Measurements from ENCODE around the gene COPG1. TPM values are rescaled to one million over a fixed set of nuclear protein-coding genes. Genes with fewer than 3 reads are reported as not detected.

COPG1 gene
- total and polyA plus RNA-seq, 2 of the 13 experiments (the other 11 are each of a cell fraction or from before 2014, with no cell fraction given) = 98.6 to 166 TPM

DNA sequence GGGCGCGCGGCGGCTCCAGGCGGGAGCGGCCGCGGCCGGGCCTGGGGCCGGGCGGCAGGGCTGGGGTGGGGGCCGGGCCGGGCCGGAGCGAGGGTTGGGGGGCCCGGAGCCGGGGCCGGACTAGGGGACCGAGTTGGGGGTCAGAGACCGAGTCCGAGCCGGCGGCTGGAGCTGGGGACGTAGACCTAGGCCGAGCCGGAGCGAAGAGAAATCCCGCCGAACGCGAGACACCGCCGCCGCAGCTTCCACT is 66.5 kb downstream of the COPG1 start (continued):
- TF ChIP-seq, protein P1, sequence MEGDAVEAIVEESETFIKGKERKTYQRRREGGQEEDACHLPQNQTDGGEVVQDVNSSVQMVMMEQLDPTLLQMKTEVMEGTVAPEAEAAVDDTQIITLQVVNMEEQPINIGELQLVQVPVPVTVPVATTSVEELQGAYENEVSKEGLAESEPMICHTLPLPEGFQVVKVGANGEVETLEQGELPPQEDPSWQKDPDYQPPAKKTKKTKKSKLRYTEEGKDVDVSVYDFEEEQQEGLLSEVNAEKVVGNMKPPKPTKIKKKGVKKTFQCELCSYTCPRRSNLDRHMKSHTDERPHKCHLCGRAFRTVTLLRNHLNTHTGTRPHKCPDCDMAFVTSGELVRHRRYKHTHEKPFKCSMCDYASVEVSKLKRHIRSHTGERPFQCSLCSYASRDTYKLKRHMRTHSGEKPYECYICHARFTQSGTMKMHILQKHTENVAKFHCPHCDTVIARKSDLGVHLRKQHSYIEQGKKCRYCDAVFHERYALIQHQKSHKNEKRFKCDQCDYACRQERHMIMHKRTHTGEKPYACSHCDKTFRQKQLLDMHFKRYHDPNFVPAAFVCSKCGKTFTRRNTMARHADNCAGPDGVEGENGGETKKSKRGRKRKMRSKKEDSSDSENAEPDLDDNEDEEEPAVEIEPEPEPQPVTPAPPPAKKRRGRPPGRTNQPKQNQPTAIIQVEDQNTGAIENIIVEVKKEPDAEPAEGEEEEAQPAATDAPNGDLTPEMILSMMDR (CRISPR knock-in tag; IDR thresholded peaks at IDR 0.05) = no peak
- TF ChIP-seq MLLT10 (CRISPR knock-in tag; IDR thresholded peaks at IDR 0.05) (no peak), ZNF496 (CRISPR knock-in tag; IDR thresholded peaks at IDR 0.05; ENCODE audit: insufficient replicate concordance) (no peak), ZKSCAN8 (CRISPR knock-in tag; IDR thresholded peaks at IDR 0.05; ENCODE audit: borderline replicate concordance) (no peak), ARNT2 (CRISPR knock-in tag; IDR thresholded peaks at IDR 0.05; ENCODE audit: low read depth) (0 out of 2 replicates have a peak, but pooled peaks have one; percentile 62), ZIK1 (CRISPR knock-in tag; IDR thresholded peaks at IDR 0.05; ENCODE audit: borderline replicate concordance, low read depth) (no peak), POLR2A (IDR thresholded peaks at IDR 0.05; ENCODE audit: insufficient read depth in 1 of 2, low read depth in 2 of 2, low read length in 2 of 2) (peak in 1 of 2 experiments; percentile 100; a peak in 3 of 4 replicates), ZNF446 (CRISPR knock-in tag; IDR thresholded peaks at IDR 0.05) (no peak; the same call in 1 of the 2 replicates), CENPT (CRISPR knock-in tag; IDR thresholded peaks at IDR 0.05; ENCODE audit: low read depth) (0 out of 2 replicates have a peak, but pooled peaks have one; percentile 53), ZNF761 (CRISPR knock-in tag; conservative IDR thresholded peaks at IDR 0.05) (0 out of 2 replicates have a peak, but pooled peaks have one; percentile 50), ZBTB8A (CRISPR knock-in tag; IDR thresholded peaks at IDR 0.05; ENCODE audit: borderline replicate concordance, low read depth) (peak; percentile 49; the same call in 1 of the 2 replicates), NPAS2 (CRISPR knock-in tag; IDR thresholded peaks at IDR 0.05; ENCODE audit: borderline replicate concordance) (no peak), FOXK2 (IDR thresholded peaks at IDR 0.05) (no peak), RBM39 (IDR thresholded peaks at IDR 0.05; ENCODE audit: low read depth, low read length, poor library complexity, severe bottlenecking) (peak; percentile 84), SAFB2 (CRISPR knock-in tag; IDR thresholded peaks at IDR 0.05; ENCODE audit: borderline replicate concordance, low read depth) (0 out of 2 replicates have a peak, but pooled peaks have one; percentile 43), ZNF879 (CRISPR knock-in tag; IDR thresholded peaks at IDR 0.05) (no peak), ZFP41 (CRISPR knock-in tag; IDR thresholded peaks at IDR 0.05; ENCODE audit: borderline replicate concordance) (no peak), HNRNPL (IDR thresholded peaks at IDR 0.05; ENCODE audit: low read depth, low read length) (peak; percentile 71; the same call in 1 of the 2 replicates)
- TF ChIP-seq, protein P2, sequence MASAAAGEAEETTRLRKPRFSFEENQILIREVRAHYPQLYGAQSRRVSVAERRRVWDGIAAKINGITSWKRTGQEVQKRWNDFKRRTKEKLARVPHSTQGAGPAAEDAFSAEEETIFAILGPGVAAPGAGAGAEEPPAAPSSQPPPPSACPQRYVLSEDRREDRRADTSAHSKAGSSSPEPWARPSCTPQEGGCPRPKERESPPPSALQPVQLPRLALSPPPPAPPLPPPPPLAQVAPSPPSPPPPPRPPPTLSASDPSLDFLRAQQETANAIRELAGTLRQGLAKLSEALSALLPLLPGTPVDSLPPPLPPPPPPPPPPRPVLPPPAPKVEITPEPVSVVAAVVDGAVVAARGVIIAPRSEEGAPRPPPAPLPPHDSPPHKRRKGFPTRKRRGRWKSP (CRISPR knock-in tag; IDR thresholded peaks at IDR 0.05) = no peak
- TF ChIP-seq, protein P3, sequence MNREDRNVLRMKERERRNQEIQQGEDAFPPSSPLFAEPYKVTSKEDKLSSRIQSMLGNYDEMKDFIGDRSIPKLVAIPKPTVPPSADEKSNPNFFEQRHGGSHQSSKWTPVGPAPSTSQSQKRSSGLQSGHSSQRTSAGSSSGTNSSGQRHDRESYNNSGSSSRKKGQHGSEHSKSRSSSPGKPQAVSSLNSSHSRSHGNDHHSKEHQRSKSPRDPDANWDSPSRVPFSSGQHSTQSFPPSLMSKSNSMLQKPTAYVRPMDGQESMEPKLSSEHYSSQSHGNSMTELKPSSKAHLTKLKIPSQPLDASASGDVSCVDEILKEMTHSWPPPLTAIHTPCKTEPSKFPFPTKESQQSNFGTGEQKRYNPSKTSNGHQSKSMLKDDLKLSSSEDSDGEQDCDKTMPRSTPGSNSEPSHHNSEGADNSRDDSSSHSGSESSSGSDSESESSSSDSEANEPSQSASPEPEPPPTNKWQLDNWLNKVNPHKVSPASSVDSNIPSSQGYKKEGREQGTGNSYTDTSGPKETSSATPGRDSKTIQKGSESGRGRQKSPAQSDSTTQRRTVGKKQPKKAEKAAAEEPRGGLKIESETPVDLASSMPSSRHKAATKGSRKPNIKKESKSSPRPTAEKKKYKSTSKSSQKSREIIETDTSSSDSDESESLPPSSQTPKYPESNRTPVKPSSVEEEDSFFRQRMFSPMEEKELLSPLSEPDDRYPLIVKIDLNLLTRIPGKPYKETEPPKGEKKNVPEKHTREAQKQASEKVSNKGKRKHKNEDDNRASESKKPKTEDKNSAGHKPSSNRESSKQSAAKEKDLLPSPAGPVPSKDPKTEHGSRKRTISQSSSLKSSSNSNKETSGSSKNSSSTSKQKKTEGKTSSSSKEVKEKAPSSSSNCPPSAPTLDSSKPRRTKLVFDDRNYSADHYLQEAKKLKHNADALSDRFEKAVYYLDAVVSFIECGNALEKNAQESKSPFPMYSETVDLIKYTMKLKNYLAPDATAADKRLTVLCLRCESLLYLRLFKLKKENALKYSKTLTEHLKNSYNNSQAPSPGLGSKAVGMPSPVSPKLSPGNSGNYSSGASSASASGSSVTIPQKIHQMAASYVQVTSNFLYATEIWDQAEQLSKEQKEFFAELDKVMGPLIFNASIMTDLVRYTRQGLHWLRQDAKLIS (CRISPR knock-in tag; IDR thresholded peaks at IDR 0.05) = peak; percentile 91; the same call in 1 of the 2 replicates
- TF ChIP-seq, protein P4, sequence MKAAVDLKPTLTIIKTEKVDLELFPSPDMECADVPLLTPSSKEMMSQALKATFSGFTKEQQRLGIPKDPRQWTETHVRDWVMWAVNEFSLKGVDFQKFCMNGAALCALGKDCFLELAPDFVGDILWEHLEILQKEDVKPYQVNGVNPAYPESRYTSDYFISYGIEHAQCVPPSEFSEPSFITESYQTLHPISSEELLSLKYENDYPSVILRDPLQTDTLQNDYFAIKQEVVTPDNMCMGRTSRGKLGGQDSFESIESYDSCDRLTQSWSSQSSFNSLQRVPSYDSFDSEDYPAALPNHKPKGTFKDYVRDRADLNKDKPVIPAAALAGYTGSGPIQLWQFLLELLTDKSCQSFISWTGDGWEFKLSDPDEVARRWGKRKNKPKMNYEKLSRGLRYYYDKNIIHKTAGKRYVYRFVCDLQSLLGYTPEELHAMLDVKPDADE (CRISPR knock-in tag; IDR thresholded peaks at IDR 0.05) = no peak
- TF ChIP-seq, protein P5, sequence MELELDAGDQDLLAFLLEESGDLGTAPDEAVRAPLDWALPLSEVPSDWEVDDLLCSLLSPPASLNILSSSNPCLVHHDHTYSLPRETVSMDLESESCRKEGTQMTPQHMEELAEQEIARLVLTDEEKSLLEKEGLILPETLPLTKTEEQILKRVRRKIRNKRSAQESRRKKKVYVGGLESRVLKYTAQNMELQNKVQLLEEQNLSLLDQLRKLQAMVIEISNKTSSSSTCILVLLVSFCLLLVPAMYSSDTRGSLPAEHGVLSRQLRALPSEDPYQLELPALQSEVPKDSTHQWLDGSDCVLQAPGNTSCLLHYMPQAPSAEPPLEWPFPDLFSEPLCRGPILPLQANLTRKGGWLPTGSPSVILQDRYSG (CRISPR knock-in tag; IDR thresholded peaks at IDR 0.05) = no peak
